HCT116 (cell line): ENCODE results near the gene SLC16A3. TPM values are rescaled to one million over a fixed set of nuclear protein-coding genes. Genes with fewer than 3 reads are reported as not detected.
"Not testable (repeated sequence)": the region's sequence is repeated elsewhere in the genome, so short reads cannot be mapped to it uniquely, and the experiment has no call there.

ENCODE experiments used
- ATAC-seq: fragments of 200-7000 bp; cut with Tn5 transposase; 2 replicates; pipeline ENCODE4 v1.9.1; 2020; ENCODE audit warnings: mild to moderate bottlenecking, moderate library complexity
- BruUV-seq: library from RNA; stranded (reverse); fragments of 400-500 nt; replicated peaks from 2 replicates; lab custom pipeline; 2021; lab: Mats Ljungman, UMichigan
- CTCF ChIA-PET: fragments of 300-600 bp; sonication (Branson Sonifier 250); formaldehyde crosslinking; loops from one replicate; lab custom pipeline; 2021; ENCODE audit warnings: antibody characterized with exemption; lab: Charles Lee
- POLR2A ChIA-PET: fragments of 300-600, 350-600 bp; sonication (Branson Sonifier 250); formaldehyde crosslinking; loops from one replicate; lab custom pipeline; 2021; ENCODE audit warnings: antibody characterized with exemption; lab: Charles Lee
- RAD21 ChIA-PET, 2 experiments: fragments of 300-600 bp; sonication (Branson Sonifier 250); formaldehyde crosslinking; loops; one replicate each; lab custom pipeline; 2023; ENCODE audit warnings: low total read pairs in 2 of 2; ENCODE audit not compliant: uncharacterized antibody in 2 of 2, unreplicated experiment in 2 of 2, low non-redundant PET in 1 of 2; lab: Charles Lee
- DNase-seq: peaks from one replicate; pipeline ENCODE4 v3.0.0-alpha.2; 2010; ENCODE audit warnings: low read depth, low spot score
- H2AFZ ChIP-seq: fragments of 200-600 bp; shearing (Covaris generic), sonication (generic); 2 replicates; pipeline ENCODE4 v1.6.1; 2017; ENCODE audit warnings: low read depth, mixed run types, mixed read lengths, antibody characterized with exemption, low read length; ENCODE audit not compliant: poor library complexity, severe bottlenecking
- H3K27ac ChIP-seq: 2 replicates; pipeline ENCODE4 v1.5.1; 2012; ENCODE audit warnings: low read depth, low read length
- H3K27me3 ChIP-seq: fragments of 200-600 bp; sonication (generic); 2 replicates; pipeline ENCODE4 v1.6.1; 2016; ENCODE audit warnings: mixed run types, low read length, mixed read lengths; ENCODE audit not compliant: insufficient read depth
- H3K36me3 ChIP-seq, 2 experiments: fragments of 200-500 bp in 1 of 2; fragments of 200-600 bp in 1 of 2; sonication (Bioruptor generic) in 1 of 2; sonication (generic) in 1 of 2; 2 replicates each; pipeline versions ENCODE4 v1.5.1 to v1.6.1; 2014 to 2016; ENCODE audit warnings: low read length in 2 of 2, inconsistent platforms in 1 of 2, mixed read lengths in 1 of 2, mixed run types in 1 of 2; ENCODE audit not compliant: insufficient read depth in 2 of 2, control insufficient read depth in 1 of 2
- H3K4me1 ChIP-seq, 2 experiments: fragments of 200-600 bp in 1 of 2; sonication (generic) in 1 of 2; 2 replicates each; pipeline versions ENCODE4 v1.5.1 to v1.6.1; 2012 to 2017; ENCODE audit warnings: low read length in 2 of 2, inconsistent platforms in 1 of 2, mild to moderate bottlenecking in 1 of 2, mixed read lengths in 1 of 2, mixed run types in 1 of 2, moderate library complexity in 1 of 2; ENCODE audit not compliant: insufficient read depth in 2 of 2, control insufficient read depth in 1 of 2
- H3K4me2 ChIP-seq: fragments of 200-600 bp; sonication (generic); 2 replicates; pipeline ENCODE4 v1.6.1; 2017; ENCODE audit warnings: mixed run types, low read length, mixed read lengths
- H3K4me3 ChIP-seq, 2 experiments: fragments of 200-600 bp in 1 of 2; sonication (generic) in 1 of 2; replicated peaks in 1 of 2; 2 replicates each; pipeline ENCODE4 v1.5.1; 2011 to 2016; ENCODE audit warnings: low read length in 2 of 2, control low read depth in 1 of 2, low read depth in 1 of 2, mild to moderate bottlenecking in 1 of 2, mixed read lengths in 1 of 2, mixed run types in 1 of 2
- H3K79me2 ChIP-seq: fragments of 200-600 bp; sonication (generic); 2 replicates; pipeline ENCODE4 v1.6.1; 2017; ENCODE audit warnings: mild to moderate bottlenecking, mixed run types, low read length, moderate library complexity, mixed read lengths; ENCODE audit not compliant: insufficient read depth
- H3K9ac ChIP-seq: fragments of 200-600 bp; sonication (generic); 2 replicates; pipeline ENCODE4 v1.6.1; 2016; ENCODE audit warnings: low read length, mixed read lengths
- H3K9me2 ChIP-seq: fragments of 200-600 bp; sonication (generic), shearing (Covaris generic); 2 replicates; pipeline ENCODE4 v1.6.1; 2017; ENCODE audit warnings: mixed run types, mild to moderate bottlenecking, moderate library complexity; ENCODE audit not compliant: insufficient read depth
- H3K9me3 ChIP-seq, 2 experiments: fragments of 200-500 bp in 1 of 2; fragments of 200-600 bp in 1 of 2; sonication (Bioruptor generic) in 1 of 2; sonication (generic) in 1 of 2; 2 replicates each; pipeline ENCODE4 v1.6.1; 2014 to 2017; ENCODE audit warnings: low read length in 2 of 2, mixed read lengths in 2 of 2, inconsistent platforms in 1 of 2, low read depth in 1 of 2, mild to moderate bottlenecking in 1 of 2, mixed run types in 1 of 2, moderate library complexity in 1 of 2; ENCODE audit not compliant: control insufficient read depth in 1 of 2, insufficient read depth in 1 of 2
- H4K20me1 ChIP-seq: fragments of 200-600 bp; sonication (generic), shearing (Covaris generic); 2 replicates; pipeline ENCODE4 v1.6.1; 2017; ENCODE audit warnings: mixed run types, mild to moderate bottlenecking, moderate library complexity; ENCODE audit not compliant: insufficient read depth
- ELF1 ChIP-seq: IDR thresholded peaks from 2 replicates; pipeline ENCODE4 v1.6.1; 2012; ENCODE audit warnings: low read depth, borderline replicate concordance
- MAX ChIP-seq: IDR thresholded peaks from 2 replicates; pipeline ENCODE4 v1.6.1; 2012
- POLR2A ChIP-seq: IDR thresholded peaks from 2 replicates; pipeline ENCODE4 v1.7.0; 2011; ENCODE audit warnings: borderline replicate concordance; ENCODE audit not compliant: insufficient read depth, insufficient read length; ENCODE audit errors: extremely low read depth
- POLR2AphosphoS5 ChIP-seq: IDR thresholded peaks from 2 replicates; pipeline ENCODE4 v1.6.1; 2011; ENCODE audit warnings: mild to moderate bottlenecking, low read depth, low read length, moderate library complexity
- REST ChIP-seq: IDR thresholded peaks from 2 replicates; pipeline ENCODE4 v1.6.1; 2012; ENCODE audit warnings: low read depth
- SRF ChIP-seq: IDR thresholded peaks from 2 replicates; pipeline ENCODE4 v1.6.1; 2012; ENCODE audit warnings: low read depth
- ZBTB33 ChIP-seq: IDR thresholded peaks from 2 replicates; pipeline ENCODE4 v1.6.1; 2011; ENCODE audit warnings: mild to moderate bottlenecking, low read length, moderate library complexity; ENCODE audit not compliant: insufficient replicate concordance; ENCODE audit errors: extremely low read depth
- intact Hi-C: fragments of 100-400 bp; cut with micrococcal nuclease; formaldehyde crosslinking; loops from 2 replicates; pipeline ENCODE4 v1.10.0; 2022
- total RNA-seq: library from RNA; stranded (reverse); gene quantifications from one replicate; pipeline ENCODE4 v1.2.1, GENCODE V29; 2021; ENCODE audit not compliant: unreplicated experiment

Gene SLC16A3
- total RNA-seq, 1 experiment from 2014 or later, result 445 TPM

GRCh38 chr17:82259972-82260961, 31.4 kb downstream of the SLC16A3 start:
- CTCF ChIA-PET, intact Hi-C loops, H3K9me2 ChIP-seq, POLR2A ChIA-PET, H3K4me1 ChIP-seq, RAD21 ChIA-PET, H3K4me2 ChIP-seq, H3K4me3 ChIP-seq, ATAC-seq, BruUV-seq, H2AFZ ChIP-seq, H3K27ac ChIP-seq, DNase-seq, H3K27me3 ChIP-seq, H3K9ac ChIP-seq, H3K9me3 ChIP-seq: not testable (repeated sequence)
- peaks cover 99% of the 10 kb centered on the region for H3K79me2 ChIP-seq
- H3K36me3 ChIP-seq, result peaks cover 83 to 95% of the 10 kb centered on the region in 2 experiments
- peaks cover 20% of the 10 kb centered on the region; the same call in 1 of the 2 replicates for H4K20me1 ChIP-seq

- intact Hi-C loops, result no loop called here
- no peak overlapping the region for H3K4me3 ChIP-seq
- no peak overlapping the region for H3K4me2 ChIP-seq
- BruUV-seq, result no TSS peak
- DNase-seq (no peak), ATAC-seq (no peak)
- RAD21 ChIA-PET, result no interaction called here
- POLR2A ChIA-PET, result no interaction called here
- no peaks in the 10 kb centered on the region for H3K27me3 ChIP-seq
- TF ChIP-seq REST (no peak), ELF1 (no peak), ZBTB33 (no peak), POLR2A (no peak), SRF (no peak), POLR2AphosphoS5 (no peak), MAX (no peak)
- CTCF ChIA-PET, result no interaction called here
- H3K27ac ChIP-seq, result peak overlapping the region; percentile 3; the same call in 1 of the 2 replicates
- H3K4me1 ChIP-seq, result peaks cover 5% of the 10 kb centered on the region in 2 experiments
- H4K20me1 ChIP-seq, result peaks cover 29% of the 10 kb centered on the region; the same call in 1 of the 2 replicates
- no peaks in the 10 kb centered on the region for H3K9me2 ChIP-seq
- H3K36me3 ChIP-seq, result peaks cover 76 to 89% of the 10 kb centered on the region in 2 experiments
- no peak overlapping the region for H3K9ac ChIP-seq
- H2AFZ ChIP-seq, result no peak overlapping the region
- peaks cover 99% of the 10 kb centered on the region for H3K79me2 ChIP-seq
- H3K9me3 ChIP-seq, result peaks cover 0 to 5% of the 10 kb centered on the region in 2 experiments; a peak in 1 of 4 replicates
Observed at GRCh38 chr17:82262344-82262743, 33.5 kb downstream of the SLC16A3 start.
